ENCODE measurements around the gene SBDS.

Gene SBDS

DNA sequence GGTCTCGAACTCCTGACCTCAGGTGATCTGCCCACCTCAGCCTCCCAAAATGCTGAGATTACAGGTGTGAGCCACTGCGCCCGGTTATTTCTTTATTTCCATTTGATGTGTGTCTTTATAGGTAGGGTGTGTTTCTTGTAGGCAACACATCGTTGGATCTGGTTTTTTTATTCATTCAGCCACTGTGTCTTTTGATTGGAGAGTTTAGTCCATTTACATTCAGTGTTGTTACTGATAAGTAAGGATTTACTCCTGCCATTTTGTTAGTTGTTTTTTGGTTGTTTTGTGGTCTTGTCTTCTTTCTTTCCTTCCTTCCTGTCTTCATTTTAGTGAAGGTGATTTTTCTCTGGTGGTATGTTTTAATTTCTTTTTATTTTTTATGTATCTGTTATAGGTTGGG, 57.4 kb downstream of the SBDS start:
- no peak for DNase-seq (ENCODE audit: low read depth)

Data from stimulated activated CD8-positive, alpha-beta memory T cell treated with anti-CD3 and anti-CD28 coated beads, Interleukin-15, amount 100 ng/mL, for 24 hours (primary cell).